GM12875 (cell line): Measurements from ENCODE around the gene IMP3.

Experiments used
- H3K4me3 ChIP-seq: one replicate; pipeline ENCODE4 v1.5.1; 2011; ENCODE audit warnings: low read depth, low read length, control low read depth
- TF ChIP-seq, protein P1 (sequence below): IDR thresholded peaks from 2 replicates; pipeline ENCODE4 v1.5.1; 2011; ENCODE audit warnings: low read depth, mild to moderate bottlenecking, control low read depth, inconsistent platforms, low read length, moderate library complexity, borderline replicate concordance; ENCODE audit not compliant: insufficient read depth

IMP3 gene

GRCh38 chr15:75649045-75649761 lies 9.2 kb upstream of the IMP3 start:
- H3K4me3 ChIP-seq, result no peak overlapping the region
- TF ChIP-seq, protein P1, sequence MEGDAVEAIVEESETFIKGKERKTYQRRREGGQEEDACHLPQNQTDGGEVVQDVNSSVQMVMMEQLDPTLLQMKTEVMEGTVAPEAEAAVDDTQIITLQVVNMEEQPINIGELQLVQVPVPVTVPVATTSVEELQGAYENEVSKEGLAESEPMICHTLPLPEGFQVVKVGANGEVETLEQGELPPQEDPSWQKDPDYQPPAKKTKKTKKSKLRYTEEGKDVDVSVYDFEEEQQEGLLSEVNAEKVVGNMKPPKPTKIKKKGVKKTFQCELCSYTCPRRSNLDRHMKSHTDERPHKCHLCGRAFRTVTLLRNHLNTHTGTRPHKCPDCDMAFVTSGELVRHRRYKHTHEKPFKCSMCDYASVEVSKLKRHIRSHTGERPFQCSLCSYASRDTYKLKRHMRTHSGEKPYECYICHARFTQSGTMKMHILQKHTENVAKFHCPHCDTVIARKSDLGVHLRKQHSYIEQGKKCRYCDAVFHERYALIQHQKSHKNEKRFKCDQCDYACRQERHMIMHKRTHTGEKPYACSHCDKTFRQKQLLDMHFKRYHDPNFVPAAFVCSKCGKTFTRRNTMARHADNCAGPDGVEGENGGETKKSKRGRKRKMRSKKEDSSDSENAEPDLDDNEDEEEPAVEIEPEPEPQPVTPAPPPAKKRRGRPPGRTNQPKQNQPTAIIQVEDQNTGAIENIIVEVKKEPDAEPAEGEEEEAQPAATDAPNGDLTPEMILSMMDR, result no peak

DNA sequence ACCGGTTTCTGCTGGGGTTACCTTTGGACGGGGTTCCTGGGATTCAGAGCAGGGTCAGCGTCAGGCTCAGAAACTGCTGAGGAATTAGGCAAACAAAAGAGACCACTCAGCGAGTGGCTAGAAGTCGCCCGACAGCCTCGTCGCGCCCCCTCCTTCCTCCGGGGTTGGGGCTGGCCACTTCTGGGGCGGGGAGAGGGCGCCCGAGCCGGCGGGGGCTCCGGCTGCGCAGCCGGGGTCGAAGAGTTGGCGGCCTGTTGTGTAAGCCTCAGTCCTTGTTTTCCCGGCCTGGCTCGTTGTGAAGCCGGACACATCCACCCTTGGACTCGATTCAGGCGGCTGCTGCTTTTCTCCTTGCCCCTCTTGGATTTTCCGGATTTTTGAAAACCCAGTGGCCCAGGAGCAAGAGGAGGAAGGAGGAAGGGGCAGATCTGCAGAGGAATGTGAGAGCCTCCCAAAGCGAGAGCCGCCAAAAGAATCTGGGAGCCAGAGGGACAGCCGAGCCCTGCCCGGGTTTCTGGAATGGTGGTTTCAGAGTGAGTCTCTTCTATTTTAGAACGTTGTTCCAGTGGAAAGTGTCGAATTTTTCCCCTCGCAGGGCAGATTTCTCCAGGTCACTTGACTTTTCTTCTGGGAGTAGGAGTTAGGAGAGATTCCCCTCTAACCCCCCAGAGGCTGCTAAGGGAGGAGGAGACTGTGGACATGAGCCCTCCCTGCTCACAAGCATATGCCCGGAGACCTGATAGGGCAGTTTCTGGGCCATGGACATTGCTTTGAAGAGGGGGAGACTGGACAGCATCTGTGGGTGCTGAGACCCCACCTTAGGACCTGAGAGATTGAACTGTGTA lies 8.4 kb upstream of the IMP3 start:
- TF ChIP-seq, protein P1, result no peak

DNA sequence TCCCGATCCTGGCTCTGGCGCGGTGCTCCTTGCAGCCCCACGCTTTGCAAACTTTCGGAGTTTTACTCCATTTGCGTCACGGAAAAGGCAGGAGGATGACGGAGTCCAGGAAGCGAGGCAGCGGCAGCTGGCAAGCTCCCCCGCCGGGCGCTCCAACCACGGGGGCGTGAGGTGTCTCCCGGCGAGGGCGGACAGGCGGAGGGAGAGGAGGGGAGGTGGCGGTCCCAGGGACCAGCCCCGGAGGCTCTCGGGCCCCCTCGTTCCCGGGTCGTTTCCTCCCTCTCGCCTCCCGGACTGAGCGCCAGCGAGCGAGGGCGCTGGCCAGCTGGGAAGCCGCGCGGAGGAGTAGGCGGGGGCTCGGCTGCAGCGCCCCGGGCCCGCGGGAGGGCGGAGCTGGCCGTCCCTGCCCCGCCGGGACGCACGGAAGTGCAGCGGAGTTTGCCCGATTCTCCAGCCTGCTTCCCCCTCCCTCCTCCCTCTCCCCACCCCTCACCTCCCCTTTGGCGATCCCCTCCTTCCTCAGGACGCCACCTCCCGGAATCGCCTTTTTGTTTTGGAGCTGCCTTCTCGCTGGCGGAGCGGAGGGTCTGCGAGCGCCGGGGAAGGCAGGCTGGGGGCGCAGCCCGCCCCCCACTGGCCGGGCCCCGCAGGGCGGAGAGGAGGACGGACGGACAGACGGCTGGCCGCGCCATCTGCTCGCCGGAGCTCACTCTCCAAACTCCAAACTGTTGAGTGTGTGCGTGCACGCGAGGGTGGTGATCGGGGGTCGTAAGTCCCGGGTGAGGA lies 7.5 kb upstream of the IMP3 start, which contains the start of gene SNX33:
Gene SNX33 (plus strand): TSS at position 543 of the 786 bp plus-strand sequence. CDS start 1,191 bp downstream, outside the sequence.
- TF ChIP-seq, protein P1, result peak; percentile 76
- H3K4me3 ChIP-seq, result peak within 1 kb of the TSS; percentile 85

More for the DNA sequence above, 8.4 kb upstream of the IMP3 start:
- peak overlapping the region; percentile 85 for H3K4me3 ChIP-seq

DNA sequence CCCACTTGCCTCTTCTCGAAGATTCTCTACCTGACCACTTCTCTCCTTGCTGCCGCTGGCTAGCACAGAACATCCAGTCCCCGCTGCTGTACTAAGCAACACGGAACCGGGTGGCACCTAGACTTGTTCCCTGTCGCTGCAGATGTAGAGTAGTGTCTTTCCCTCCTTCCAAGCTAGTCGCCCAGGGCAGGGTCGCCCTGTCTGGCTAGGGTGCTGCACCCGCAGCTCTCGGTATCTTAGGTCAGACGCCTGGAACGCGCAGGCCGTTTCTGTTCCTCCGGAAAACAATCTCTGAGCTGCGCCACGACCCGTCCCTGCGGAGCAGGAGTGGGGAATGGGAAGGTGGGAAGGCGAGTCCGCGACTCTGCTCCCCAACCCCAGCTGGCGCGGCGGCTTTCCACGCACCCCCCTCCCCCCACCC lies 6.9 kb upstream of the IMP3 start:
- TF ChIP-seq, protein P1, result no peak
- peak overlapping the region; percentile 85 for H3K4me3 ChIP-seq

- H3K4me3 ChIP-seq, result no peak overlapping the region
- TF ChIP-seq, protein P1, result no peak
Observed at GRCh38 chr15:75646112-75646943, 6.3 kb upstream of the IMP3 start.

- TF ChIP-seq, protein P1, result no peak
- H3K4me3 ChIP-seq, result no peak overlapping the region
Observed at GRCh38 chr15:75644376-75644775, 4.4 kb upstream of the IMP3 start.
